DND-41 (cell line): ENCODE measurements around the gene SNPH.

Experiments used
- EZH2 ChIP-seq: IDR thresholded peaks from 3 replicates; pipeline ENCODE4 v1.6.1; 2012; ENCODE audit warnings: borderline replicate concordance, low read depth, mild to moderate bottlenecking, moderate library complexity, low read length, inconsistent platforms; ENCODE audit not compliant: severe bottlenecking
- TF ChIP-seq, protein P1 (sequence below): IDR thresholded peaks from 2 replicates; pipeline ENCODE4 v1.5.1; 2012; ENCODE audit warnings: borderline replicate concordance, low read length, moderate library complexity, mild to moderate bottlenecking; ENCODE audit not compliant: poor library complexity, severe bottlenecking; ENCODE audit errors: extremely low read depth

DNA sequence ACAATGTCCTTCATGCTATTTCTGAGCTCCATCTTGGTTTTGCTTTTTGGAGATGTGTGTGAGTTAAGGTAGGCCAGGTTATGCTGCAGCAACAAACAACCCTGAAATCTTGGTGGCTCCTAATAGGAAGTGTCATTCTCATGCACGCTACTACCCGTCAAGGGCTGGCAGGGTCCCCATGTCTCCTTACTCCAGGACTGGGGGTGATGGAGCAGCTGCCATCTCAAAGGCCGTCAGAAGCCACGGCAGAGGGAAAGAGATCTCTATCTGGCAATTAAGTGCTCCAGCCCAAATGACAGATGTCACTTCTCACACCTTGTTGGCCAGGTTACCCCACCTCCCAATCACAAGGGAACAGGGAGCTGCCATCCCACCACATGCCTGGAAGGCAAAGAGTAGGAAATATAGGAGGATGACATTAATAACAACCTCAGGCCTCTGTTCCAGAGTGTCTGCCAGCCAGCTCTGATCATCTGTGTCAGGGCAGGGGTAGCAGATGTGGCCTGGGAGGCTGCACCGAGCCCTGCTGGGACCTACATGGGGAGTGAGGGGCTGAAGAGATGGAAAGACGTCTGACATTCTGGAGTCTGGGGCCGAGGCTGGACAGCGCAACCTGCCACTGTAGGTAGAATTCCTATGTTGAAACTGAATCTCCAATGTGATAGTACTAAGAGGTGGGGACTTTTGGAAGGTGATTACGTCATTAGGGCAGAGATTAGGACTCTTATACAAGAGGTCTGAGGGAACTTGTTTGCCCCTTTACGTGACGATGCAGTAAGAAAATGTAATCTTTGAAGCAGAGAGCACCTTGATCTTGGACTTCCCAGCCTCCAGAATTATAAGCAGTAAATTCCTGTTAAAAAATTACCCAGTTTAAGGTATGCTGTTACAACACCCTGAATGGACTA lies 67.6 kb downstream of the SNPH start:
- TF ChIP-seq EZH2 = no peak
- TF ChIP-seq, protein P1, sequence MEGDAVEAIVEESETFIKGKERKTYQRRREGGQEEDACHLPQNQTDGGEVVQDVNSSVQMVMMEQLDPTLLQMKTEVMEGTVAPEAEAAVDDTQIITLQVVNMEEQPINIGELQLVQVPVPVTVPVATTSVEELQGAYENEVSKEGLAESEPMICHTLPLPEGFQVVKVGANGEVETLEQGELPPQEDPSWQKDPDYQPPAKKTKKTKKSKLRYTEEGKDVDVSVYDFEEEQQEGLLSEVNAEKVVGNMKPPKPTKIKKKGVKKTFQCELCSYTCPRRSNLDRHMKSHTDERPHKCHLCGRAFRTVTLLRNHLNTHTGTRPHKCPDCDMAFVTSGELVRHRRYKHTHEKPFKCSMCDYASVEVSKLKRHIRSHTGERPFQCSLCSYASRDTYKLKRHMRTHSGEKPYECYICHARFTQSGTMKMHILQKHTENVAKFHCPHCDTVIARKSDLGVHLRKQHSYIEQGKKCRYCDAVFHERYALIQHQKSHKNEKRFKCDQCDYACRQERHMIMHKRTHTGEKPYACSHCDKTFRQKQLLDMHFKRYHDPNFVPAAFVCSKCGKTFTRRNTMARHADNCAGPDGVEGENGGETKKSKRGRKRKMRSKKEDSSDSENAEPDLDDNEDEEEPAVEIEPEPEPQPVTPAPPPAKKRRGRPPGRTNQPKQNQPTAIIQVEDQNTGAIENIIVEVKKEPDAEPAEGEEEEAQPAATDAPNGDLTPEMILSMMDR = no peak
